IPS-NIHi7 (cell line): ENCODE measurements around the gene EPHA10.
"Not testable (repeated sequence)": the region's sequence is repeated elsewhere in the genome, so short reads cannot be mapped to it uniquely, and the experiment has no call there.

Experiments used
- DNase-seq: peaks from one replicate; pipeline ENCODE4 v3.0.0; 2012; ENCODE audit warnings: mixed read lengths; ENCODE audit errors: extremely low spot score

Gene EPHA10

DNA sequence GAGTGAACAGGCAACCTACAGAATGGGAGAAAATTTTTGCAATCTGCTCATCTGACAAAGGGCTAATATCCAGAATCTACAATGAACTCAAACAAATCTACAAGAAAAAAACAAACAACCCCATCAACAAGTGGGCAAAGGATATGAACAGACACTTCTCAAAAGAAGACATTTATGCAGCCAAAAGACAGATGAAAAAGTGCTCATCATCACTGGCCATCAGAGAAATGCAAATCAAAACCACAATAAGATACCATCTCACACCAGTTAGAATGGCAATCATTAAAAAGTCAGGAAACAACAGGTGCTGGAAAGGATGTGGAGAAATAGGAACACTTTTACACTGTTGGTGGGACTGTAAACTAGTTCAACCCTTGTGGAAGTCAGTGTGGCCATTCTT lies 6.5 kb upstream of the EPHA10 start:
- not testable (repeated sequence) for DNase-seq

GRCh38 chr1:37767488-37767887 lies 2.6 kb upstream of the EPHA10 start:
- no peak for DNase-seq

DNA sequence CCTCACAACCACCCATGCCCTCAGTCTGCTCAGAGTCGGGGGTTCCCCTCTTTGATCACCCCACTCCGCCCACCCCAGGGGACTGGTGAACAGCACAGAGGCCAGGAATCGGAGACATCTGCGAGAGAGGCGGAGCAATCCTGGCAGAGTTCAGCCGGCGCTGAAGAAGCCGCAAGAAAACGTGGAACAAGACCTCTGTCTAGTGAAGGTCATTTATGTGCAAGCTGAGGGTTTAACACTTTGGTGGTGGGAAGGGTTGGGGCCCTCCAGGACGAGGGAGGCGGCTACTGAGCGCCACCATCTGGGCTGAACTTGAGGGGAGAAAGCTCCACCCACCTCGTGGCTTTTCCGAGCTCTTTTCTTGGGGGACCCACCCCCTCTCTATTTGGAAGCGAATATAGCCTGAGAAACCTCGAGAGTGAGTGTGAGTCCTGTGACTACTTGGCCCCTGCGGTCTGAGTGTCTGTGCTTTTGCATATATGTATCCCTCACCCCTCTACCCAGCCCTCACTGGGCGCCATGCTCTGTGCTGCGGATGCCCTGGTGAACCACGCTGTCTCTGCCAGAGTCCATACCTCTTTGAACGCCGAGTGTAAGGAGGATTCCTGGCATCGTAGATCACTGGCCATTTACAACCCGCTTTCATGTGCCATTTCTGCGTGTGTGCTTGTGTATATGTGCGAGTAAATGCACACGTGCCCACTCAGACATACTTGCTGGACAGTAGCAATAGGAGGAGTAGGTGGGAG lies 1.2 kb upstream of the EPHA10 start:
- peak; percentile 57 for DNase-seq

DNA sequence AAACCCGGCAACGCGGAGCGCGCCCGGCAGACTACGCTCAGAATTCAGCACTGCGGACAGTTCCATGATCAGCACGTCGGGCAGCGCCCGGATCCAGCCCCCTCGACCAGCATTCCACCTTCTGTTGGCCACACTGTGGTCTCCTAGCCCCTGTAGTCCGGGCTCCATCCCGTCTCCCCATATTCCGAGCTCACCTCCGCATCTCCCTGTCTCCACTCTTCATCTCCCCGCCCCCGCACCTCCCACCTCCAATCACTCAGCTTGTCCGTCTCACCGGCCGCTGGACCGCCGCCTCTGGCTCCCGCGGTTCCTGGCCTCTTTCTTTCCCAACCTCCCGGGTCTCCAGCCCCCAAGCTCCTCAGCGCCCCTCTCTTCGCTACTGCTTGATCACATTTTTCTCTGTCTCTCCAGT lies 500 bp downstream of the EPHA10 start:
- DNase-seq: peak; percentile 93

- DNase-seq: no peak
These were observed 1.0 kb downstream of the EPHA10 start for GRCh38 chr1:37763791-37764413.

DNA sequence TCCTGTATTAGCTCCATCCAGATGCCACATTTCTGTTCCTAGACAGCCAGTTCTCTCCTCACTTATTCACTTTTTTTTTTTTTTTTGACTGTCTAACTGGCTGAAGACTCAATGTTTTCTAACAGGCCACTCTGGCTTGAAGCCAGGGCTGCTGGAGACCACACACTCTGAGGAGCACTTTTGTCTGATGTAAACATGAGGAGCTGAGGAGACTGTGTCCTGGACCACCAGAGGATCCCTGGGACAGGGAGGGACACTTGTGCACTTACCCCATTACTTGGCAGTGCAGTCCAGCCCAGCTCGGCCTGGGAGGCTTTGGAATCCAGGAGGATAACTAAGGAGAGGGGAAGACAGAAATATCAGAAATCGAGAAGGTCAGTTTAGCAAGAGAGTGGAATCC lies 2.4 kb downstream of the EPHA10 start:
- DNase-seq: no peak

DNA sequence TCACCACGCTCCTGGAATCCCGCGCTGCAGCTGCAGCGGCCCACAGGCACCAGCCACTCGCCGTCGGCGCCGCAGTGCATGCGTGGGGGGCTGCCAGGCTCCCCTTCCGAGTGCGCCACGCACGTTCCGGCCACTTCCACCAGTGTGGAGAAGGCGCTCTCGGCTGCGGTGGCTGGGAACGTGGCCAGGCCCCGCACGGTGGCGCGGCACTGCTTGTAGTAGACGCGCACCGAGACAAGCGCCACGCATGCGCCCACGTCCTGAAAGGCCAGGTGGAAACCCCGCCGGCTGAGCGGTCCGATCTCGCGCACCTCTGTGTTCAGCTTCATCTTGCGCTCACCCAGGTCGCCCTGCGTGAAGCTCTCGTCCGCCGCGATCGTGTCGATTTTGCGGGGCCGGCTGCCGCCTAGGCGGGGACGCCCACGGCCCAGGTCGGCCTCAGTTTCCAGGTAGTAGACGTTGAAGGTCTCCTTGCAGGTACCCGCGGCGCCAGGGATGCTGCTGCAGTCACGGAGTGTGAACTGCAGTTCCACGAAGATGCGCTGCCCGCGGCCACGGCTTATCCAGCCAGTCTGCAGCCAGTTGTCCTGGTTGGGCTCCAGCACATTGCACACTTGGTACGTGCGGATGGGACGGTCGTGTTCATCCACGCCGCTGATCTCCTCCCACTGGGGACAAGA lies 3.4 kb downstream of the EPHA10 start:
- DNase-seq: no peak

- DNase-seq: no peak
These were observed 5.5 kb downstream of the EPHA10 start for GRCh38 chr1:37759451-37759850.

DNA sequence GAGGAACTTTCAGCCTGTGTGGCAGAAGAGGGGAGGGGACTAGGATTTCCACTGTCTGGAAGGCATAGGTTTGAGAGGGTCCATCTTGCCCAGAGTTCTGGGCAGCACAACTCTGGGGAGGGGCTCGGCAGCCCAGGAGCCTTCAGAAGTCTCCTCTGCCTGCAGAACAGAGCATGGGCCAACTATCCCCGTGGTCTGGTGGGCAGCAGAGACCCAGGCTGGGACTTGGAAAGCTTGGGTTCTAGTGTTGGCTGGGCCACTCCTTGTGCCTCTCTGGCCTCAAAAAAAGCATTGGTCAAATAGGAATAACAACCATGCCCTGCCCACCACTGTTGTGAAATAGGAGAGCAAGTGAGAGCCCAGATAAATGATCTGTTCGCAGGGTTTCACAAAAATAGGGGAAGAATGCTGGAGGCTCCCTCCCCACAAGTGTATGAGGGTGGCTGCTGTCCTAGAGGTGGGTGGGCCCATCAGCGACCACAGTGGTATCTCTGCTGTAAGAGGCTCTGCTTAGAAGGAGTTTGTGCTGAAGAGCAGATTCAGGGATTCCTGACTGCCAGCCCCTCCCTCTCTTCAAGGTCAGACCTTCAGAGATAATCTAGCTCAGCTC lies 8.9 kb downstream of the EPHA10 start:
- no peak for DNase-seq

GRCh38 chr1:37755290-37755689 lies 9.6 kb downstream of the EPHA10 start:
- DNase-seq: no peak

GRCh38 chr1:37753473-37754321 lies 11.2 kb downstream of the EPHA10 start:
- DNase-seq: no peak

GRCh38 chr1:37752583-37753471 lies 12.1 kb downstream of the EPHA10 start:
- peak; percentile 76 for DNase-seq

DNA sequence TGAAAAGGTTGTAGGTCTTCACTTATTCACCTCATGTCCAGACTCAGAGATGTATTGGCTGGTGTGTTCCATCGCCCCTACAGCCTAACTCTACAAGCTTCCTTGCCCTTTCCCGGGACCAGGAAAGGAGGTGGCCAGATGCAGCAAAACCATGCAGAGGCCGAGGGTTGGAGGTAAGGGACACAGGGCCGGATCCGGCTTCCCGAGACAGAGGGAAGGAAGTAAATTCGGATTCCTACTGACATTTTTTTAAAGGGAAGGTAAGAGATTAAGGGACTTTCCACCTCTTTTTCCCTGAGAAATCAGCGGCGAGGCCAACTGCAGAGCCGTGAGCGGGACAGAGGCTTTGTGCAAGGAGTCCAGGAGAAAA lies 12.7 kb downstream of the EPHA10 start:
- no peak for DNase-seq

GRCh38 chr1:37748565-37748964 lies 16.4 kb downstream of the EPHA10 start:
- DNase-seq: no peak

- DNase-seq: no peak
These were observed 18.1 kb downstream of the EPHA10 start for GRCh38 chr1:37746806-37747205.

- DNase-seq: no peak
These were observed 23.3 kb downstream of the EPHA10 start for GRCh38 chr1:37741662-37742061.

- DNase-seq: no peak
These were observed 23.8 kb downstream of the EPHA10 start for GRCh38 chr1:37741130-37741529.

DNA sequence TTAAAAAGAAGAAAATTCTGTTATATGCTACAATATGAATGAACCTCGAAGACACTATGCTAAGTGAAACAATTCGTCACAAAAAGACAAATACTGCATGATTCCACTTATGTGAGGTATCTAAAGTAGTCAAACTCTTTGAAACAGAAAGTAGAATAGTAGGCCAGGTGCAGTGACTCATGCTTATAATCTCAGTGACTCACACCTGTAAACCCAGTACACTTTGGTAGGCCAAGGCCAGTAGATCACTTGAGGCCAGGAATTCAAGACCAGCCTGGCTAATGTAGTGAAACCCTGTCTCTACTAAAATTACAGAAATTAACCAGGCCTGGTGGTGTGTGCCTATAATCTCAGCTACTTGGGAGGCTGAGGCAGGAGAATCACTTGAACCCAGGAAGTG lies 25.7 kb downstream of the EPHA10 start:
- DNase-seq: no peak

DNA sequence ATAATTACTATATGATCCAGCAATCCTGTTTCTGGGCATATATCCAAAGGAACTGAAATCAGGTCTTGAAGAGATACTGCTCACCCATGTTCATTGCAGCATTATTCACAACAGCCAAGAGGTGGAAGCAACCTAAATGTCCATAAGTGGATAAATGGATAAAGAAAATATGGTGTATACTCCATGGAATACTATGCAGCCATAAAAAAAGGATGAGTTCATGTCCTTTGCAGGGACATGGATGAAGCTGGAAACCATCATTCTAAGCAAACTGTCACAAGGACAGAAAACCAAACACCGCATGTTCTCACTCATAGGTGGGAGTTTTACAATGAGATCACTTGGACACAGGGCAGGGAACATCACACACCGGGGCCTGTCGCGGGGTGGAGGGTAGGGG lies 26.3 kb downstream of the EPHA10 start:
- not testable (repeated sequence) for DNase-seq

DNA sequence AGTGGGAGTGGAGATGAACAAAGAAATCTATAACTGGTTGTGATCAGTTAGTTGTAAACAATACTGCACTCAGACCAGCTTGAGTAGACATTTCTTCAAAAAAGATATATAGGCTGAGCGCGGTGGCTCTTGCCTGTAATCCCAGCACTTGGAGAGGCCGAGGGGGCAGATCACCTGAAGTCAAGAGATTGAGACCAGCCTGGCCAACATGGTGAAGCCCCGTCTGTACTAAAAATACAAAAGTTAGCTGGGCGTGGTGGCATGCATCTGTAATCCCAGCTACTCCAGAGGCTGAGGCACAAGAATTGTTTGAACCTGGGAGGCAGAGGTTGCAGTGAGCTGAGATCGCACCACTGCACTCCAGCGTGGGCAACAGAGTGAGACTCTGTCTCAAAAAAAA lies 26.9 kb downstream of the EPHA10 start:
- not testable (repeated sequence) for DNase-seq
